Natural killer cell (primary cell): ENCODE results near the gene RPL19. TPM values are rescaled to one million over a fixed set of nuclear protein-coding genes. Genes with fewer than 3 reads are reported as not detected.

Experiments
- ATAC-seq, 3 donors: fragments of 150-1000 bp in 2 of 3; fragments of 200-7000 bp in 1 of 3; cut with Tn5 transposase; 1 replicate in 1 of 3; 2 replicates in 2 of 3; pipeline ENCODE4 v1.10.0; 2021; ENCODE audit warnings: mild to moderate bottlenecking in 2 of 3, moderate library complexity in 2 of 3
- DNase-seq, 2 donors: peaks; one replicate each; pipeline versions ENCODE4 v3.0.0 to v3.0.0-alpha.2; 2013 to 2021; ENCODE audit warnings: mixed read lengths in 1 of 2
- H3K27ac ChIP-seq: one replicate; pipeline ENCODE4 v1.5.1; 2013; ENCODE audit warnings: mild to moderate bottlenecking, low read length
- H3K27me3 ChIP-seq: one replicate; pipeline ENCODE4 v1.6.1; 2013; ENCODE audit warnings: low read length; ENCODE audit not compliant: control insufficient read depth, insufficient read depth
- H3K36me3 ChIP-seq: one replicate; pipeline ENCODE4 v1.6.1; 2013; ENCODE audit warnings: low read length; ENCODE audit not compliant: control insufficient read depth, insufficient read depth
- H3K4me1 ChIP-seq: one replicate; pipeline ENCODE4 v1.6.1; 2013; ENCODE audit warnings: low read length; ENCODE audit not compliant: control insufficient read depth, insufficient read depth
- H3K4me3 ChIP-seq: one replicate; pipeline ENCODE4 v1.5.1; 2013; ENCODE audit warnings: low read length
- H3K9me3 ChIP-seq: one replicate; pipeline ENCODE4 v1.6.1; 2013; ENCODE audit warnings: low read length; ENCODE audit not compliant: control insufficient read depth, insufficient read depth
- H3K27ac Mint-ChIP-seq, 2 donors: one replicate each; pipeline ENCODE4 v1.8.0; 2022; ENCODE audit warnings: mild to moderate bottlenecking in 2 of 2, mixed read lengths in 2 of 2, moderate library complexity in 1 of 2
- H3K27me3 Mint-ChIP-seq, 2 donors: one replicate each; pipeline ENCODE4 v1.8.0; 2022; ENCODE audit warnings: low read depth in 2 of 2, mixed read lengths in 2 of 2
- H3K36me3 Mint-ChIP-seq: one replicate; pipeline ENCODE4 v1.8.0; 2022; ENCODE audit warnings: mixed read lengths
- H3K4me1 Mint-ChIP-seq, 2 donors: one replicate each; pipeline ENCODE4 v1.8.0; 2022; ENCODE audit warnings: mixed read lengths in 2 of 2
- H3K4me3 Mint-ChIP-seq: one replicate; pipeline ENCODE4 v1.8.0; 2022; ENCODE audit warnings: mild to moderate bottlenecking, moderate library complexity, mixed read lengths
- H3K9me3 Mint-ChIP-seq, 2 donors: one replicate each; pipeline ENCODE4 v1.8.0; 2022; ENCODE audit warnings: mixed read lengths in 2 of 2
- WGBS: methylation state at CpG from one replicate; pipeline ENCODE4 v1.1.7; 2013; ENCODE audit warnings: missing lambda C conversion rate; ENCODE audit not compliant: insufficient coverage; 5-methylcytosine and 5-hydroxymethylcytosine counted together
- intact Hi-C: fragments of 100-400 bp; cut with micrococcal nuclease; formaldehyde crosslinking; loops from one replicate; pipeline ENCODE4 v1.14.2; 2022
- total RNA-seq, 4 donors: library from RNA; stranded (reverse); fragments of 120-200 nt in 1 of 4; gene quantifications; one replicate each; pipeline versions ENCODE4 v1.2.3 to v1.2.4, GENCODE V29; 2013 to 2022
- TF ChIP-seq, protein P1 (sequence below): fragments of 200-600 bp; IDR thresholded peaks from one replicate; pipeline ENCODE4 v1.8.0; 2022; ENCODE audit warnings: antibody characterized with exemption

The RPL19 gene
- total RNA-seq, 3 donors from 2014 or later (not counting 1 experiment from before 2014, with no cell fraction given): 1,182 to 1,484 (median 1,482) TPM

DNA sequence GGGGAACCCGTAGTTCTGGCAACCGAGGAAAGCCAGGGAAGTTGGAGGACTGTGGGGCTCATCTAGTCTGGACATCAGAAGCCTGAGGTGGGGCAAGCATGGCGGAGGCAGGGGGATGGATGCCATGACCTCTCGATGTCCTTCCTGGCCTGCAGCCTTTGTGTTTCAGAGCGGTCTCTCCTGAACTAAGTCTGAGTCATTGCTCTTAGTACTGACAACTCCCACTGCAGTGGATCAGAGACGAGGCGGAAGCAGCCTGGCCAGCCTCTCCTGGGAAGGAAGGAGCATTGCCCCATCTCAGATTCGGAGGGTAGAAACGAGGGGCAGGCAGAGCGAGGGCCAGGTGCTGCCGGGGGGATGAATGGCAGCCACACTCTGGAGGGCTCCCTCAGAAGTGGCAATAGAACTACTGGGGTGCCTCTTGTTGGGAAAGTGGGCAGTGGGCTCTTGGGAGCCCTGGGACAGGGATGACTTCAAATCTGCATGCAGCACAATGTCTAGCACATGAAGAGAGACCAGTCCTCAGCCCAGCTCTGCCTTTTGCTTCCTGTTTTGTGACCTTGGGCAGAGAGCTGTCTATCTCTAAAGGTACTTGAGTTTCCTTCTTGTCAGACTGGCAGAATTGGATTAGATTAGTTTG, 29.3 kb downstream of the RPL19 start:
- Mint-ChIP-seq H3K4me3 (no peak overlapping the region), H3K36me3 (no peaks in the 10 kb centered on the region), H3K4me1 (peaks cover 16 to 22% of the 10 kb centered on the region in 2 donors), H3K27ac (no peak overlapping the region), H3K27me3 (peaks cover 28 to 31% of the 10 kb centered on the region in 2 donors), H3K9me3 (no peaks in the 10 kb centered on the region)
- DNase-seq: no peak
- H3K9me3 ChIP-seq: no peaks in the 10 kb centered on the region
- H3K27ac ChIP-seq: no peak overlapping the region
- ATAC-seq: no peak
- WGBS: 83% methylated on average over 11 of the region's 11 CpGs
- TF ChIP-seq, protein P1, sequence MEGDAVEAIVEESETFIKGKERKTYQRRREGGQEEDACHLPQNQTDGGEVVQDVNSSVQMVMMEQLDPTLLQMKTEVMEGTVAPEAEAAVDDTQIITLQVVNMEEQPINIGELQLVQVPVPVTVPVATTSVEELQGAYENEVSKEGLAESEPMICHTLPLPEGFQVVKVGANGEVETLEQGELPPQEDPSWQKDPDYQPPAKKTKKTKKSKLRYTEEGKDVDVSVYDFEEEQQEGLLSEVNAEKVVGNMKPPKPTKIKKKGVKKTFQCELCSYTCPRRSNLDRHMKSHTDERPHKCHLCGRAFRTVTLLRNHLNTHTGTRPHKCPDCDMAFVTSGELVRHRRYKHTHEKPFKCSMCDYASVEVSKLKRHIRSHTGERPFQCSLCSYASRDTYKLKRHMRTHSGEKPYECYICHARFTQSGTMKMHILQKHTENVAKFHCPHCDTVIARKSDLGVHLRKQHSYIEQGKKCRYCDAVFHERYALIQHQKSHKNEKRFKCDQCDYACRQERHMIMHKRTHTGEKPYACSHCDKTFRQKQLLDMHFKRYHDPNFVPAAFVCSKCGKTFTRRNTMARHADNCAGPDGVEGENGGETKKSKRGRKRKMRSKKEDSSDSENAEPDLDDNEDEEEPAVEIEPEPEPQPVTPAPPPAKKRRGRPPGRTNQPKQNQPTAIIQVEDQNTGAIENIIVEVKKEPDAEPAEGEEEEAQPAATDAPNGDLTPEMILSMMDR: no peak
- peaks cover 22% of the 10 kb centered on the region for H3K4me1 ChIP-seq
- intact Hi-C loops: no loop called here
- peaks cover 21% of the 10 kb centered on the region for H3K27me3 ChIP-seq
- no peaks in the 10 kb centered on the region for H3K36me3 ChIP-seq
- no peak overlapping the region for H3K4me3 ChIP-seq

DNA sequence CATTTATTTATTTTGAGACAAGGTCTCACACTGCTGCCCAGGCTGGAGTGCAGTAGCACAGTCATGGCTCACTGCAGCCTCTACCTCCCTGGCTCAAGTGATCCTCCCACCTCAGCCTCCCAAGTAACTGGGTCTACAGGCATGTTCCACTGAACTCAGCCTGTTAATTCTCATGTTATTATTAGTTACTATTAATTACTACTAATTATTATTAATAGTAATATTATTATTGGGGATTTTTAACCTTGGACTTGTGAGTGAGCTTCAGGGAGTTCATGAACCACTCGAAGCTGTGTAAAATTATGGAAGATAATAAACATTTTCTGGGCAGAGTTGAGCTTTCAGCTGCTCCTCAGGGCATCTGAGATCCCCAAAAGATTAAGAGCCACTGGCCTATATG, 30.3 kb downstream of the RPL19 start:
- Mint-ChIP-seq H3K4me3 (no peak overlapping the region), H3K27ac (no peak overlapping the region), H3K9me3 (no peaks in the 10 kb centered on the region), H3K27me3 (peaks cover 27 to 28% of the 10 kb centered on the region in 2 donors), H3K4me1 (peaks cover 16 to 21% of the 10 kb centered on the region in 2 donors), H3K36me3 (no peaks in the 10 kb centered on the region)
- Histone ChIP-seq H3K4me3 (no peak overlapping the region), H3K27me3 (peaks cover 18% of the 10 kb centered on the region), H3K9me3 (no peaks in the 10 kb centered on the region), H3K36me3 (no peaks in the 10 kb centered on the region), H3K27ac (no peak overlapping the region), H3K4me1 (peaks cover 20% of the 10 kb centered on the region)
- intact Hi-C loops: loop anchor here (5.0 kb wide), 1 partner anchor 63 kb away; the partner anchor contains the start of gene ARL5C
- WGBS: 80% methylated on average over 1 of the region's 1 CpG
- ATAC-seq (no peak), DNase-seq (no peak)
- TF ChIP-seq, protein P1: no peak

DNA sequence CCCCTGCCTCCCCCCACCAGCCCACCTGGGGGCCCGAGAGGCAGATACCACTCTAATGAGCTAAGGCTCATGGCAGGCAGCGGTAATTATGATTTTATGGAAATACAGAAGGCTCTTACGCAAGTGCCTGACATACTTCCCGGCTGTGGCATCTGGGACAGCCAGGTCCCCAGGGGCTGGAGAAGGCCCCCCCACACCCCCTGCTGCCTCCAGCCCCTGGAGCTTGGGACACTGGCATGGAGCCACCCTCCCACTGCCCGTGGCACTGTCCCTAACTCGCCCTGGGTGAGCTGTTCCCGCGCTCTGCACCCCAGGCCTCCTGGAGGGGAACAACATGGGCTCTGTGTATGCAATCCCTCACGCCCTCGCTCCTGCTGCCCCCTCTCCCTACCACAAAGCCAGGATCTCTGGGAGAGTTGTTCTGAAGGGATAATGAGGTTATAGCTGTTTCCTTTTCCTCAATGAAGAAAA, 31.0 kb downstream of the RPL19 start:
- Mint-ChIP-seq H3K9me3 (no peaks in the 10 kb centered on the region), H3K27me3 (peaks cover 24% of the 10 kb centered on the region in 2 donors), H3K27ac (peak overlapping the region in 1 of 2 donors; percentile 42), H3K4me3 (no peak overlapping the region), H3K36me3 (no peaks in the 10 kb centered on the region), H3K4me1 (peaks cover 12 to 21% of the 10 kb centered on the region in 2 donors)
- ATAC-seq: no peak
- H3K9me3 ChIP-seq: no peaks in the 10 kb centered on the region
- H3K27ac ChIP-seq: no peak overlapping the region
- peaks cover 13% of the 10 kb centered on the region for H3K4me1 ChIP-seq
- H3K36me3 ChIP-seq: no peaks in the 10 kb centered on the region
- WGBS: 88% methylated on average over 8 of the region's 10 CpGs
- H3K27me3 ChIP-seq: peaks cover 14% of the 10 kb centered on the region
- intact Hi-C loops: loop anchor here (5.0 kb wide), 1 partner anchor 64 kb away; the partner anchor contains the start of gene ARL5C
- TF ChIP-seq, protein P1: no peak
- H3K4me3 ChIP-seq: no peak overlapping the region
- no peak for DNase-seq
